Measurements from ENCODE around the gene TAF4B.
"Not testable (repeated sequence)": the region's sequence is repeated elsewhere in the genome, so short reads cannot be mapped to it uniquely, and the experiment has no call there.

Gene TAF4B

DNA sequence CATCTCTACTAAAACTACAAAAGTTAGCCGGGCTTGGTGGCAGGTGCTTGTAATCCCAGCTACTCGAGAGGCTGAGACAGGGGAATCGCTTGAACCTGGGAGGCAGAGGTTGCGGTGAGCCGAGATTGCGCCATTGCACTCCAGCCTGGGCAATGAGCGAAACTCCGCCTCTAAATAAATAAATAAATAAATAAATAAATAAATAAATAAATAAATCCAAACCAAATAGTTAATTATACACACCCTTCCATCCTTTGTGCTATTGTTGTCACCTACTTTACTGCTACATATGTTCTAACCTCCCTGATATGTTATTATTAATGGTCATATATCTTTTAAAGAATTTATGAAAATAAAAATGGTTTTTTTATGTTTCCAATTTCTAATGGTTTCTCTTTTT is 155.3 kb downstream of the TAF4B start:
- DNase-seq (ENCODE audit: low read depth), result not testable (repeated sequence)

DNA sequence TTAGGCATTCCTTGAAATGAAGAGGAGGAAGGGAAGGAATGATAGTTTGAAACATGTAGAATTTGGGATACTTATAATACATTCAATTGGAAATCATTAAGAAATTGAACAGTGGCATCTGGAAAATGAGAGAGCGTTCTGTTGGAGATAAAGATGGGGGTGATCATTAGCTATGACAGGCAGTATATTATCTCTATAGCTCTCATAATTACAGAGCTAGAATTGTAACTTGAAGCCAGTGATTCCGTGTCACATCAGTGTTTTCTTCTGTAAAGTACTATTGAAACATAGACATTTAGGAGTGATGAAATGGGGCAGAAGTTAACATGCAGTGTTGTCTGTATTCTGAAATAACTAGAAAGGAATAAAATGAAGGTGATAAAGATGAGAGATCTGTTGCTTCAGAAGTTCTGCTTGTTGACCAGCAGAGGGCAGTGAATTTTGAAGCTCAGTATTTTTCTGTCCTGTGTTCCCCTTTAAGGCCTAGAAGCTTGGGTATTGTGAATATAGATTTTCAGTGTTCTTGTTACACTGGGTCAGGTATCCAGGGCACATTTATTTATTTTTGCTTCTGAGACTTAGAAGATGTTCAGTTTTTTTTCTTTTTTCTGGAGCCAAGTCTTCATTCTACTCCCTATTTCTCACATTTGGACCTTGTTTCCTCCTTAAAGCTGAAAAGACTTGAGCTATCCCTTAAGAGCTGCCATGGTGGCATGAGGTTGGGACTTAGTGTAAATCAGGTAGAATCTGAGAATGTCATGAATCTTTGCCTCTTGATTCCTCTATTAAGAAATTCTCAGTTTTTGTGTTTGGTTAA is 157.4 kb downstream of the TAF4B start:
- DNase-seq (ENCODE audit: low read depth), result no peak

DNA sequence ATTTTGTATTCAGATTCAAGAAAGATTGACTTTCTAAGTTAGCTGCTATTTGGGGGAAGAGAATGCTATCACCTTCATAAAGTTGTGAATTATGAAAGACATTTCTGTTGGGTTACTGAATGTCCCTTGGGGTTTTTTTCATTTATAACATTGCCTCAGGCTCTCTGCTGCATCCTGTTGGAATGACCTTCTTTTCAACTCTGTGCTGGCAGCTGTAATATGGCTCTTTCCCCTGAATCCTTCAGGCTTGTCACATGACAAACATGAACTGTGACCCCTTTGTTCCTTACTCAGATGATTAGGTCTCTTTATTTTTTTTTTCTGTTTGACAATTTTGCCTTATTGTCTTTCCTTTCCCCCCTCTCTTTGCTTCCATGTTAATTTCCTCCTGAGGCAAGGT is 159.8 kb downstream of the TAF4B start:
- no peak for DNase-seq (ENCODE audit: low read depth)

DNA sequence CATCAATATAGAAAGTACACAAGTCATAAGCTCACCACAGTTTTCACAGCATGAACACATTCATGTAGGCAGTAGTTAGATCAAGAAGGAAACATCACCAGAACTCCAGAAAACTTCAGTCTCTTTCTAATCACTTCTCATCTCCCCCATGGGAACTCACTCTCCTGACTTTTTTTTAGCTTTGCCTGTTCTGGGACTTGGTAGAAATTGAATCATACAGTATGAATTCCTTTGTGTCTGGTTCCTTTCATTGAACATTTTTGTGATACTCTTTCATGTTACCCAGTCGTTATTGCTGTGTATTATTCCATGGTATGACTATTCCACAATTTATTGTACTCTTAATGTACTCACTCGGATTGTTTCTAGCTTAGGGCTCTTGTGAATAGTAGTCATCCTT is 160.2 kb downstream of the TAF4B start:
- no peak for DNase-seq (ENCODE audit: low read depth)

DNA sequence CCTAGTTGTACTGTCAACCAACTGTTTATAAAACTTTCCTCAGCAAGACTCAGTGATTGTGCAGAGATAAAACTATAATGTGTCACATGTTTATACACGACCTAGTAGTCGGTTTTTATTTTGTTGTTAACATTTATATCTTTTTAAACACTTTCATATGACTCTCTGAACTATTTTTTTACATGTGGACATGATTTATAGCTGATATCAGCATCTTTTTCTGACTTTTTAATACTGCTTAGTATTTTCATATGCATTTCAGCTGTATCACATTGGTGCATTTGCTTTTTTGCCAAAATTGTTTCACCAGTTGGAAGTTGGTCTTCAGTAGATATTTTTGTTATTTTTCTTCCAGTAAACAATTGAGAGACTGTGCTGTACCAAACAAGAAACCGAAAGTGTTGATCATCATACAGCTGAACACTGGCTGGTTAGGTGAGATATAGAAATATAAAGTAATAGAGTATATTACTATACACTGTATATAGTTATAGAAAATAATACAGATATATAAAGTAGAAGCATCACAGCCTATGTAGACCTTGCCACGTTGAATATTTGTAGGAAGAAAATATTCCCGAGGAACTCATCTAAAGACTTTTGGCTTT is 167.9 kb downstream of the TAF4B start:
- DNase-seq (ENCODE audit: low read depth), result no peak

DNA sequence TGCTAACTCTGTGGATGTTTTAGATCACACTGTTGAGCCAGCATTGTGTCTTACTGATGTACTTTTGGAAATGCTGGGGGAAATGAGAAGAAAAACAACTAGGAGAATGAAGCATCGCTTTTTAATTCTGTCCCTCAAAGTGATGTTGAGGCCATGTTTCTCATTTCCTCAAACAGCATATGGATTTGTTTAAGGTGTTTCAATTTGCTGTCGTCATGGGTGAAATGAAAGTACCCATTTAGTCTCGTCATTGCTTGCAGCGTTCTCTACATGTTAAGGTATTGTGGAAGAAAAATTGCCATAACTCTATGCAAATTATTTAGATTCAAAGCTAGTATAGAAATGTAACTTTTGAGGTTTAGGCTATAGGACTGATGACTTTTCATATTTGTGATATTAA is 170.8 kb downstream of the TAF4B start:
- DNase-seq (ENCODE audit: low read depth), result no peak

DNA sequence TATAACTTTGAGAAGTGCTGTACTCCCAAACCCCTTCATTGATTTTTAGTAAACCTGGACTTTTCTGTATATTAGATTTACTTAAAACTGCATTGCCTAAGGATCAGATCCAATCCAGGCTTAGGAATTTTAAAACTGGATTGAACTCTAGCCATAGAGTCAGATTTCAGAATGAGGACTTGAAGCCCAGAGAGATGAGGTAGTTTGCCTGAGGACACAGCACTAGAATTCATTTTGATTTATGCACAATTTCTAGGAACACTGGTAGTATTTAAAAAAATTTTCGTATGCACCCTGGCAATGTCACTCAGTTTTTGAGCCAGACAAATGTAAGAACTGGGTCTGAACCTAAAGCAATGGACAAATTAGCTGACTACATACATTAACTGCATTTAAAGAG is 177.2 kb downstream of the TAF4B start:
- no peak for DNase-seq (ENCODE audit: low read depth)

DNA sequence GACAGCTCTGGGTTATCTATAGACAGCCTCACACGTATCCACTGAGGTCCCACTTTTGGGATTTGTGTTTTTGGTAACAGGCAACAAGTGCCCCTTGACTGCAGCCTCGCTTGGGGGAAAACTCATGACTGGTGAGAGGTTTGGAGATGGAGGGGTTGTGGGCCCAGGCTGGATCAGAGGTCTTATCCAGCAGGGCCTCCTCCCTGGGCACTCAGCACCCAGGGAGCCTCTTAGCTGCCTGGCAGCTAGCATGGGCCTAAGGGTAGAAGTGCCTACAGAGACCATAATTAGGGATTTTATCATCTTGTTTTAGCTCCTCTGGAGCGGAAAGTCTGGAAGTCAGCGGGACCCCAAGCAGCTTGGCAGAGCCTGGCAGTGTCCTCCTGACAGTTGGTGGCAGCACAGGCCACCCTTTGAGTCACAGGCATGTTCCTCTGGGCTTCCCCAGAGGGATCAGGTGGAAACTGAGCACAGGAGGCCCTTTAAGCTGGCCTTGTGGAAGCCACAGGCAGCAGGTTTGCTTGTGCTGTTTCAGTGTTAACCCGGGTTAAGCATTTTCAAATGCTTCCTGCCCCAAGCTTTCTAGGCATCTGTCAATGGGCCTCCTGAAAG is 179.1 kb downstream of the TAF4B start:
- no peak for DNase-seq (ENCODE audit: low read depth)

DNA sequence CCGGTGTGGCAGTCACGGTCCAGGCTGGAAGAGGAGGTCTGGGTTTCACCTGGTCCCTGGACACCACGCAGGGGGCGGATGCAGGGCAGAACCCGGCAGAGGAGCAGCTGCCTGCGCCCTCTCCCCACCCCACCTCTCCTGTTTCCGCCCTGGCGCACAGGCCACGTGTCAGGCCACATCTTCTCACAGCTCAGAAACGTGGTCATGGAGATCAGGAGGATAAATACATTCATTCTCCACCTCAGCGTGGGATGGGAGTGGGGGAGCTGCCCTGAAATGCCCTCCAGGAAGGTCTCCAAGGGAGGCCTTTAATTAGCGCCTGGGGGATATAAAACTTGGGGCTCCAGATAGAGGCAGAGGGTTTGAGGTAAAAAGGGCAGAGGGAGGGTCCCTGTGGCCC is 180.1 kb downstream of the TAF4B start:
- DNase-seq (ENCODE audit: low read depth), result no peak

DNA sequence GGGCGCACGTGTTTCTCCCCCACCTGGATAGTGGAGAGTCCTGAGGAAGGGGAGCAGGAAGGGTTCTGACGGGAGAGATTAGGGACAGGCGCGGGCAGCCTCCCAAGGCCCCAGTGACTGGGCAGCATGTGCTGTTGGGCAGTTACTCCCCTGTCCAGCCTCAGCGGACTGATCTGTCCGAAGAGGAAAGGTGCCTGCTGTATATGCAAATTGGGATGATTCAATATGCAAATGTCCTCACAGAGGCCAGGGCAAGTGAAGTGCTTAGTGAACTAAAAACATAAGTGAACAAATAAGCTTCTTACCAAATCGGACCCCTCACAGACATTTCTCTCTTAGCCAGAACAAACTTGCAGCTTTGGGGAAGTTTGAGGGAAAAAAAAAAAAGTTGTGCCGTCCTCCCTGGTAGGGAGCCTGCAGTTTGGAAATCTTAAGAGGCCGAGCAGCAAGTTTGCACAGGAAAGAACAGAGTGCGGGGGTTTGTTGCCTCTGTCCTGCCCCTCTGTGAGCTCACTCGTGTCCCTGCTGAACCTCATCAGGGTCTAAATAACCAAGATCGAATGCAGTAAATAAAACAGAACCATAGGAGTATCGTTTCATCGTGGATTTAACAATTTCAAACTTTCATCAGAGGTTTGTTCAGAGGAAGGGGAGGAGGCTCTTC is 180.7 kb downstream of the TAF4B start:
- DNase-seq (ENCODE audit: low read depth), result no peak

DNA sequence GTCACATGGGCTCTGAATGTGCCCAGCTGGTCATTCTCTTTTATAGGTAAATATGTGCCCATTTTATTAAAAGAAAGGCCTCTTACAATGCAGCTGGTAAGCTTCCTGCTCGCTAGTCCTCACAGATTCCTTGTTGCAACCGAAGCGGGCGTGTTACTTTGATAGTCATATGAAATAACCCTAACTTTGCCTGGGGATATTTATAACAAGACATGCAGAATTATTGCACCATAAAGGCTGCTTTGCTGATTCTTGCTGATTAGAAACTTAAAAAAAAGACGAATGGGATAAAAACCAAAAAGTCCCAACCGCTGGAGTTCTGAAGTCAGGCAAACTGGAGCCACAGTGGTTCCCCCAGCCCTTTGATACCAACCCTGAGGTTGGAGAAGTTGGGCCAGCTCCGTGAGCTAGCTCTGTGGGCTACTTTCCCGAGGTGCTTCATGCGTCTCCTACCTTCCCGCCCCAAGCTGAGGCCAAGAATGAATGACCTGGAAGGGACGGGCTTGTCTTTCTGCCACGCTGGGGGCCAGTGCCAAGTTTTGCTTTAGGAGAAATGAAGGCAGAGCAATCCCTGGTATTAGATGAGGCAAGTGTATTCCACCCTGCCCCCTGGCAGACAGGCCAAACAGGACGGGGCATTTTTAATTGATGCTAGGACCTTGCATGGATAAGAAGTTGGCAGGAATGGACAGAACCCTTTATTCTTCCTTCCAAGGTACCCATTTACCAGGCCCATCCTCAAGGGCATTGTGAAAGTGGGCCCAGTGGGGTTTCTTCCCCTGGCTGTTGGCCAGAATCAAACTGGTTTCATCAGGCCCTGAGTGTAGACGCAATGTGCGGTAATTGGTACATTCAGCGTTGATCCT is 181.7 kb downstream of the TAF4B start:
- no peak for DNase-seq (ENCODE audit: low read depth)

DNA sequence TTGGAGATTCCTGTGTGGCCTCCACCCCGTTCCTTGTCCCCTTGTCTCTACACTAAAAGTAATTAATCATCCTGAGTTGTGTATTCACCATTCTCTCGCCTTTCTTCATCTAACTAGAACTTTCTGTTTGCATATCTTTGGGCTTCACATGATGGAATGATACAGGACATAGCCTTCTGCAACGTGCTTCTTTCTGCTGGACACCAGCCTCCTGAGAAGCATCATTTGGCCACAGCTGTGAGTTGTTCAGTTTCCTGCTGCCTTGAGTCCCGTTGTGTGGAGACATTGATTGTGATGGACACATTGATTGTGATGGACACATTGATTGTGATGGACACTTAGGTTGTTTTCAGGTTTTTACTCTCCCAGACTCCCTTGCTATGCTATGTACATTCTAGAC is 182.8 kb downstream of the TAF4B start:
- no peak for DNase-seq (ENCODE audit: low read depth)

DNA sequence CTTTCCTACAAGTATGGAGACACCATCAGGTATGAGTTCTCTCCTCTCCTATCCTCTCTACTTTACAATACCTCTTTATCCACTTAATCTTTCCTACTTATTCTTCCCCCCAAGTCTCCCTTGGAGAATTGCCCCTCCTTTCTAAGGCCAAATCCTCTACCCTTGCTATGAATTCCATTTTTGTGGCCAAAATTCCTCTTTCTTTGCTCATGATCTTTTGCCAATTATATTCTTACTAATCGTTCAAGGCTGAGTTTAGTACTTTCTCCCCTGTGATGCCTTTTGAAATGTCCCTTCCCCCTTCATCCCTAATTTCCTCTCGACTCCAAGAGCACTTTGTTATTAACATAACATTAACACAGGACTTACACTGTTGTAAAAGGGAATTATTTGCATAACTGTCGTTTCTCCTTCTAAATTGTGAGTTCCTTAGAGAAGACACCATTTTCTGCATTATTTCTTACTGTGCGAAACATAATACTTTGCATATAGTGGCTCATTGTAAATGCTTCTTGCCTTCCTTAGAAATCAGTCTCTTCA is 188.7 kb downstream of the TAF4B start:
- DNase-seq (ENCODE audit: low read depth), result no peak

DNA sequence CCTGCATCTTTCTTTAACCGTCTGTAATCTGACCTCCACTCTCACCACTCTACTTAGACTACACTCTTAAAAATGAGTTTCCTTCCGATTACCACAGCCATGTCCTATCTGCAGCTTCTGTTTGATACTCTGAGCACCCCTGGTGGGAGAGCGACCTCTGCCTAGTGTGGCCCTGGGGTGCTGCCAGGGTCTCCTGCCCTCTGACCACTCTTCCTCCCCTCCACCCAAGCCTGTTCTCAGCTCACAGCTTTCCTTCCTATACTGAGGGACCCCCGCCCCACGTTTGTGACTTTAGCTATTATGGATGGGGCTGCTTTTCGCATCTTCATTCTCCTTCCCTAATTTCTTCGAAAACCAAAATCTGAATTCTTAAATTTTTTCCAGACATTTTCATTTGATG is 189.4 kb downstream of the TAF4B start:
- DNase-seq (ENCODE audit: low read depth), result no peak

DNA sequence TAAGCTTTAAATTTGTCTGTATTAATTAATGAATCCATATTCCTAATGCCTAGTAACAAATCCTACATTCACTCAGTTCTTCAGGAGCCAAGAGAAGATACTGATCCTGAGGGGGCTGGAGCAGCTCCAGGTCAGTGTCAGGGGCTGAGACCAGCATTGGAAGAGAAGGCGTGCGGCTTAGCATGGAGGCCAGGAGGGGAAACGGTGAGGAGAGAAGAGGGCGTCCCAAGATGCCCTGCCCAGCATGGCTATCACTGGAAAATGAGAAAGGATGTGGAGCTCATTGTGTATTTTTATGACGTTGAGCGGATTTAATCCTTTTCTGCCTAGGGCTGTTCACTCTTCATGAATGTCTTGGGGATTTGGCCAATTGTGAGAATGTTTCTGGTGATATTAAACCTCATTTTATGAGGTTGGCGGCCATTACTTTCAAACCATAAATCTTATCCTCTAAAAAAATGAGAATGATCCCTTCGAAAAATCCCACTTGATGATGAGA is 190.5 kb downstream of the TAF4B start:
- DNase-seq (ENCODE audit: low read depth), result no peak

DNA sequence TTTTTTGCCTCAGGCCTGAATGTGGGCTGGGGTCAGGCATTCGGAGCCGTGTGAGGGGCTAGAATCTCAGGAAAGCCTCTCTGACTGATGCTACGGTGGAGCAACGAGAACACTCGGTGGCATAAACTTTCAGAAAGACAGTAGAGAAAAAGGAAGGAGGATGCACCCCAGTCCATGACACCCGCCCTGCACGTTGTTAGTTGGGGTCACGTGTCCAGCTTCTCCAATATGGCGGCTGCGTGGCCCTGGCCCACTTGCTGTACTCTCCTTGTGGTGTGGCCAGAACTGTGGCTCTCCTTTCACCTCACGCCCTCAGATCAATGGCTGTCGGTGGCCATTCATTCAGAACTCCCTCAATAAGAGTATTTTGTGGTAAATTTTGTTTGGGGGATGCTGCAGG is 190.9 kb downstream of the TAF4B start:
- DNase-seq (ENCODE audit: low read depth), result no peak

DNA sequence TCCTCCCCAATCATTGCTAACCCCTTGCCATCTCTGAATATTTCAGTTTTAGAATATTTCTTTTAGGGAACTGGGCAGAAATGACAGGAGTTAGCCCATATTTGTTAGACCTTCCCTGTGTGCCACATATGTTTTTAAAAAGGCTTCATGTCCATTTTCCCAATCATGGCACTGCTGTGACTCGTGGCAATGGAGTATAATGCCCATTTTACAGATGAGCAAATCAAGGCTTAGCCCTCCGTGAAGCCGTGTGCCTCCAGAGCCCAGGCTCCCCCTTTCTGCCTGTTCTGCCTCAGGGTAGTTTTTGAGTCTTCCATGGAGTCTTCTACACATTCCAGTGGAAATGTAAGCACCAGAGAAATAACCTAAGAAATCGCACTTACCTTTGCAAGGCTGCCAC is 192.0 kb downstream of the TAF4B start:
- DNase-seq (ENCODE audit: low read depth), result no peak

DNA sequence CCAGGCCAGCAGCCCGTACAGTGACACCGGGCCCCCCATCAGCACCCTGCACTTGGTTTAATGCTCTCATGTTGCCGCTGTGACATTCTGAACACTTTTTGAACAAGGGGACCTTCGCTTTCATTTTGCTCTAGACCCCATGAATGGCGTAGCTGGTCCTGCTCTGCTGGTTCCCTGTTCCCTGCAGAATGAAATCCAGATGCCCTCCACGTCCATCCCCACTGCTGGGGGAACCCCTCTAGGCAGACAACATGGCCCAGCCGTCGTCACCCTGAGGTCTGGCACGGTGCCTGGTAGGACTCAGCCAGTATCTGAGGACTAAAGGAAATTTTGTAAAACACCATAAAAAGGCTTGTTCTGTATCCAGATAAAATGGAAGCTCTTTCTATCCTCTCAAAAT is 193.5 kb downstream of the TAF4B start:
- DNase-seq (ENCODE audit: low read depth), result no peak

DNA sequence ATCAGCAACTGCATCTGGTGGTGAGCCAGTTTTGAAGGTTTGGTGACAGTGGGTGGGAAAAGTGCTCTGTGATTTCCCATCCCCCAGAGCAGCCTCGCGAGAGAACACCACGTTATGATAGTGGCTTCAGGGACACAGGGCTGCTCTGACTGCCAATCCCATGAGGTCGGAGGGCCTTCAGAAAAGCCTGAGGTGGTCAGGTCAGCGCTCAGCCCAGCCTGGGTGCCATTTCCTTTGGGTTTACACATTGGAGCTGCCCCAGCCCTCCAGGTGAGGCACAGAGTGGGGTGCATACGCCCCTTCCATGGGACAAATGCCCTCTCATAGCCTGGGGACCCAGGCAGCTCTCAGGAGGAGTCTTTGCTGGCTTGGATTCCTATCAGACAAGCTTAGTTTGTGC is 195.3 kb downstream of the TAF4B start:
- DNase-seq (ENCODE audit: low read depth), result no peak

DNA sequence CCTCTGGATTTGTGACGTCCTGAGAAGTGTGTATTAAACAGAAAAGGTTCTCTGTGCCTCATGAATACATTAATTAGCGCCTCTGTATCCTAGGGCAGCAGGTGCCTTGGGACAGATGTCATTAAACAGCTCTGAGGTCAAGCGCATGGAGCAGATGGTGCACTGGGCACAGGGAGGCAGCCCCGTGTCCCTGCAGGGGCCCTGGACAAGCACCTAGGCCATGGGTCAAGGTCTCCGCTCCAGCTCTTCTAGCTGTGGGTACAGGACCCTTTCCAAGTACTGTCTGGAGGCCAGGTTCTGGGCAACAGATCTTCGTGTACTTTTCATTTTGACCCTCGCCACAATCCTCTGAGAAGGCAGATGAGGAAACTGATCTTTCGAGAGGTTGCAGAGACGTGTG is 195.7 kb downstream of the TAF4B start:
- DNase-seq (ENCODE audit: low read depth), result no peak

DNA sequence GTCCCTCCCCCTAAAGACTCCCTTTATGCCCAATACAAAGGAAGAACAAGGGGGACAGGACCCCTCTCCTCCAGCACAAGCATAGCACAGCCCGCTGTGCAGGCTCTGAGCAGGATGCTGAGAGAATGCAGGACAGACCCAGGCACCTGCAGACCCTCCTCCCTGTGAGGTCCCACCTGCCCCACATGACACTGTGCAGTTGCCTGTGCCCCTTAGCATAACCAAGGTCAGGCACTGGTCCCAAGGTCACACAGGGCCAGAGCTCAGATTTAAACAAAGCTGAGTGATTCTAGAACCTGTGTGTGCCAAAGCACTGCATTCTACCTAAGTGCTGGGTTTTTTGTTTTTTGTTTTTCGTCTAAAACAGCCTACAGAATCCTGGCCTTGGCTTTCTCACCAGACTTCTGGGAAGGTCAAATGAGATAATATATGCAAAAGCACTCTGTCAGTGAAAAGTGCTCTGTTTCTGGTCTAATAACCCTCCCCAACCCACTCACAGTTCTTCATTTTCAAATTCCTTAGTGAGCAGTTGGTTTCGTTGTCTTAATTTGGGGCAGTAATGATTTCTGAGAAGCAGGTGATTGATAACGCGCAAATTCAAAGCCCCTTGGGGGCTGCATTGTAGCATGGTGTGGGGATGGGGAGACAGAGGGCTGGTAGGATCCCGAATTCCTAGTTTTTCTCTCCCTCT is 196.4 kb downstream of the TAF4B start:
- no peak for DNase-seq (ENCODE audit: low read depth)

All from stimulated activated CD8-positive, alpha-beta memory T cell treated with anti-CD3 and anti-CD28 coated beads, Interleukin-7, amount 100 ng/mL, for 24 hours (primary cell).